Upper lobe of left lung (tissue), 4 donors: ENCODE data around the gene SIM2.

Source experiments
- CTCF ChIP-seq, 6 experiments: fragments of 450-650 bp in 4 of 6; fragments of 200-600 bp in 2 of 6; sonication (generic) in 2 of 6; IDR thresholded peaks; one replicate each; pipeline ENCODE4 v1.5.1; 2016 to 2019; ENCODE audit warnings: antibody characterized with exemption in 6 of 6
- EP300 ChIP-seq, 4 donors: sonication (generic); formaldehyde crosslinking; IDR thresholded peaks; one replicate each; pipeline ENCODE4 v1.5.1; 2017; ENCODE audit warnings: antibody characterized with exemption in 4 of 4, control low read depth in 2 of 4
- POLR2AphosphoS5 ChIP-seq, 2 donors: sonication (generic); formaldehyde crosslinking; IDR thresholded peaks; one replicate each; pipeline ENCODE4 v1.5.1; 2017; ENCODE audit warnings: antibody characterized with exemption in 2 of 2

GRCh38 chr21:36657999-36658398 lies 40.9 kb upstream of the SIM2 start:
- no peak for TF ChIP-seq CTCF (IDR thresholded peaks at IDR 0.05)
- TF ChIP-seq EP300 (IDR thresholded peaks at IDR 0.05) = no peak
- no peak for TF ChIP-seq POLR2AphosphoS5 (IDR thresholded peaks at IDR 0.05)
